ENCODE results near the gene METRNL.
"Not testable (repeated sequence)": the region's sequence is repeated elsewhere in the genome, so short reads cannot be mapped to it uniquely, and the experiment has no call there.

The METRNL gene

DNA sequence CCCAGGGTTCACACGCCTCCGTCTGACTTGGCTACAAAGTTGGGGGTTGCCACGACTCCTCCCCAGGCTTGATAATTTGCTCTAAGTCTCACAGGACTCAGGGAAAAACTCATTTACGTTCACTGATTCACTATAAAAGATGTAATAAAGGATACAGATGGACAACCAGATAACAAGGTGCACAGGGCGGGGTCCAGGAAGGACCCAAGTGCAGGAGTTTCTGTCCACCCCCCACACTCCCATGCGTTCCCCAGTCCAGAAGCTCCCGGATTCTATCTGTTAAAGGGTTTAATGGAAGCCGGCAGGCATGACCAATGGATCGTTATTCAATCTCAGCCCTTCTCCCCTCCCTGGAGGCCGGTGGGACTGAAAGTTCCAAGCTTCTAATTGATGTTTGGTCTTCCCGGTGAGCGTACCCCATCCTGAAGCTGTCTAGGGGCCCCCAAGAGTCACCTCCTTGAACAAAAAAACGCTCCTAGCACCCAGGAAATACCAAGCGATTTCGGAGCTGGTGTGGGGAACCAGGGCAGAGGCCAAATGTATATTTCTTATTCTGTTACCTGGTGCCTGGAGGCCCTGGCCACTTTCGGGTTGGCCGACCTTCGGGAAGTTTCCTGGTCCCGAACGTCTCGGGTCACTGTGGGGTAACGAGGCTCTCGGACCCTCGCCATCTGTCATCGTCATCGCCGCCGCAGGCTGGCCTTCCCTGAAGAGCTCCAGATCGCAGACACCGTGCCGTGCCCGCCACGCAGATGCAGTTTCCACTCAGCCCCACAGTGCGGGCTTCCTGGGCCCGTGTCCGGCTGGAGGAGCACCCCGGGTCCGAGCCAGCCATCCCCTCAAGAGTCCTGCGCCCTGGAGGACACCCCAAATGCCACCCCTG is 13.5 kb upstream of the METRNL start:
- H3K4me3 ChIP-seq (ENCODE audit: low read depth, low read length), result no peak overlapping the region
- TF ChIP-seq, protein P1, sequence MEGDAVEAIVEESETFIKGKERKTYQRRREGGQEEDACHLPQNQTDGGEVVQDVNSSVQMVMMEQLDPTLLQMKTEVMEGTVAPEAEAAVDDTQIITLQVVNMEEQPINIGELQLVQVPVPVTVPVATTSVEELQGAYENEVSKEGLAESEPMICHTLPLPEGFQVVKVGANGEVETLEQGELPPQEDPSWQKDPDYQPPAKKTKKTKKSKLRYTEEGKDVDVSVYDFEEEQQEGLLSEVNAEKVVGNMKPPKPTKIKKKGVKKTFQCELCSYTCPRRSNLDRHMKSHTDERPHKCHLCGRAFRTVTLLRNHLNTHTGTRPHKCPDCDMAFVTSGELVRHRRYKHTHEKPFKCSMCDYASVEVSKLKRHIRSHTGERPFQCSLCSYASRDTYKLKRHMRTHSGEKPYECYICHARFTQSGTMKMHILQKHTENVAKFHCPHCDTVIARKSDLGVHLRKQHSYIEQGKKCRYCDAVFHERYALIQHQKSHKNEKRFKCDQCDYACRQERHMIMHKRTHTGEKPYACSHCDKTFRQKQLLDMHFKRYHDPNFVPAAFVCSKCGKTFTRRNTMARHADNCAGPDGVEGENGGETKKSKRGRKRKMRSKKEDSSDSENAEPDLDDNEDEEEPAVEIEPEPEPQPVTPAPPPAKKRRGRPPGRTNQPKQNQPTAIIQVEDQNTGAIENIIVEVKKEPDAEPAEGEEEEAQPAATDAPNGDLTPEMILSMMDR (IDR thresholded peaks at IDR 0.05; ENCODE audit: borderline replicate concordance, insufficient read depth, low read depth, low read length), result no peak

DNA sequence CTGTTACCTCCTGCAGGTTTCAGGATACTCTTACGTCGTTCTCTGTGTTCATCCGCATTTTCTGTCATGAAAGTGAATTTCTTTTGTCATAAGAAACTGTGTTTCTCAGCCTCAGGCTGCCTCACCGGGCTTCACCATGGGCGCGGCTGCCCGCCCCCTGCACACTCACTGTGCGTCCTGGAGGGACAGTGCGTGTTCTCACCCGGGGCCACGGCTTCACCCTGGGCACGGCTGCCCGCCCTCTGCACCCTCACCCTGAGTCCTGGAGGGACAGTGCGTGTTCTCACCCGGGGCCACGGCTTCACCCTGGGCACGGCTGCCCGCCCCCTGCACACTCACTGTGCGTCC is 12.9 kb upstream of the METRNL start:
- H3K4me3 ChIP-seq (ENCODE audit: low read depth, low read length), result not testable (repeated sequence)

DNA sequence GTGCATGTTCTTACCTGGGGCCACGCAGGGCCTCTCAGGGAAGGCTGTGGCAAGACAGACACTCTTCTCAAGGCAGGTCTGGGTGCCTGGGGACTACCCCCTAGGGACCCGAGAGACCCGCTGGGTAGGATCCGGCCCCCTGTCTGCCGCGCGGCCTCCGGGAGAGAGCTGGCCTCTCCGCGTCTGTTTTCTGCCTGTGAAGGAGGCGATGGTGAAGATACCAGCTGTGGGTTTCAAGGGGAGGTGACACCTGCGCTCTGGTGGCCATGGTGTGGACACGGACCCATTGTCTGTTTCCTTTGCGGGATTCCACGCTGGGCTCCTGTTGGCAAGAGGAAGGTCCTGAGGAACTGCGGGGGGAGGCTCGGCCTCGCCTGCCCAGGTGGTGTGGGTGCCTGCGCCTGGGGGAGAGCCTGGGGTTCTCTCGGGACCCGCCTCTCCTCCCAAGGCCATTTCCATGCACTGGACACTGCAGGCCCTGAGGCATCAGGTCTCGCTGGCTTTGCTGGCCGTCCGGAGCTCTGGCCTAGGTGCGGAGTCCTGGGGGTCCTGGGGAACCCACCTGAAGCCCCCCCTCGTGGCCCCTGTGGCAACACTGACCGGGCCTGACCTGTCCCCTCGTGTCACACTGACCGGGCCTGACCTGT is 12.2 kb upstream of the METRNL start:
- TF ChIP-seq, protein P1 (IDR thresholded peaks at IDR 0.05; ENCODE audit: borderline replicate concordance, insufficient read depth, low read depth, low read length), result no peak
- no peak overlapping the region for H3K4me3 ChIP-seq (ENCODE audit: low read depth, low read length)

DNA sequence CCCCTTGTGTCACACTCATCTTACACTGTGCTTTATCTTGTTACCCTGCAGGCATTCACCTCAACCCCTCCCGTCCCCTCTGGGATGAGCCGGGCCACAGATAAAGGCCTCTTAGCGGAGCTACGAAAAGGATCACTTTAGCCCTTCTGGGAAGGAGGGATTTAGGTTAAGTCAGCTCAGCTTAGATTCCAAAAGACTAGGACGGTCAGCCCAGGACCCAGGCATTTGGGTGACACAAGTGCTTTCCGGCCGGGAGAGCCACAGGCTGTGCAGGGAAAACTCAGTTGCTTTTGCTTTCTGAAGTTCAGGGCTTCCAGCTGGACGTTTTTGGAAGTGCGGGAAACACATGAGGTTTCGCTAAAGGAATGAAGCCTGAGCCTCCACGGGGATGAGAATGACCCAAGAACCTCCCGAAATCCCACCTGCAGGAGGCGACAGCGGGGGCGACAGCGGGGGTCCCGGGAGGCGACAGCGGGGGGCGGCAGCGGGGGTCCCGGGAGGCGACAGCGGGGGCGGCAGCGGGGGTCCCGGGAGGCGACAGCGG is 11.6 kb upstream of the METRNL start:
- TF ChIP-seq, protein P1 (IDR thresholded peaks at IDR 0.05; ENCODE audit: borderline replicate concordance, insufficient read depth, low read depth, low read length), result peak; percentile 7; the same call in 1 of the 2 replicates
- no peak overlapping the region for H3K4me3 ChIP-seq (ENCODE audit: low read depth, low read length)

DNA sequence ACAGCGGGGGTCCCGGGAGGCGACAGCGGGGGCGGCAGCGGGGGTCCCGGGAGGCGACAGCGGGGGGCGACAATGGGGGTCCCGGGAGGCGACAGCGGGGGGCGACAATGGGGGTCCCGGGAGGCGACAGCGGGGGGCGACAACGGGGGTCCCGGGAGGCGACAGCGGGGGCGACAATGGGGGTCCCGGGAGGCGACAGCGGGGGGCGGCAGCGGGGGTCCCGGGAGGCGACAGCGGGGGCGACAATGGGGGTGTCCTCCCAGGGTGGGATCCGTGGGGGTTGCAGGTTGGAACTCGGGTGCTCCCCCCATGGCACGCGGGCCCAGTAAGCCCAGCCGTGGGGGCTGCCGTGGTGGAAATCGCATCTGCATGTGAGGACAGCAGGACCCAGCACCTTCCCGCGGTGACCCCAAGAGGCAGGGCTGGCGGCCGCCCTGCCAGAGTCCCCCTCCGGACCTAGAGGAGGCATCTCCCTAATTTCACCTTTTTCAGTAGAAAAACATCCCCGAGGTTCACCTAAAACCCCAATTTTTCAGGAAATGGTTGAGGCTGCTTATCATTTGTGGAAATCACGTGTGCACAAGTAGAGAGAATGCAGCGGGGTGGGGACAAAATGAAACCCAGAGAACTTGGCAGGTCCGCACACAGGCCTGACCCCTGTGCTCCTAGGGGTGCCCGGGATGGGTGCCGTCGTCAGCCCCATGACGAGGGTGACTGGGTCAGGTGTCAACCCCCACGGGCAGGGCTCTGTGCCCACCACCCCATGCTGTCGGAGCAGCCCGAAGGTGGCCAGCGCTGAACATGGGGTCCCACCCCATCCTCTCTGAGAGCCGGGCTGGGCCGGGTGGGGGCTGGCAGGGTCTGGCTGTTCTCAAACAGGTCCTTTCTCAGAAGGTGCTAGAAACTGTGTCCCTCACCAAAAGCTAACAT is 10.5 kb upstream of the METRNL start:
- TF ChIP-seq, protein P1 (IDR thresholded peaks at IDR 0.05; ENCODE audit: borderline replicate concordance, insufficient read depth, low read depth, low read length), result no peak
- no peak overlapping the region for H3K4me3 ChIP-seq (ENCODE audit: low read depth, low read length)

DNA sequence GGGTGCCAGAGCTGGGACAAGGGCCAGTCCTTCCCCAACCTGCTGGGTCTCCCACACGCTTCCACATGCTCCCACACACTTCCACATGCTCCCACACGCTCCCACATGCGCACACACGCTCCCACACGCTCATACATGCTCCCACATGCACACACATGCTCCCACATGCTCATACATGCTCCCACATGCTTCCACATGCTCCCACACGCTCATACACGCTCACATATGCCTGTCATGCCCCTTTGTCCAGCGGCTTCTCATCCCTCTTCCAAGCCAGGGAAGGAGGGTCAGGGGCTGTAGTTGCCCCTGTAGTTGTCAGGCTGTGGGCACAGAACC is 9.9 kb upstream of the METRNL start:
- H3K4me3 ChIP-seq (ENCODE audit: low read depth, low read length), result no peak overlapping the region
- TF ChIP-seq, protein P1 (IDR thresholded peaks at IDR 0.05; ENCODE audit: borderline replicate concordance, insufficient read depth, low read depth, low read length), result no peak
